Raji (cell line): ENCODE data around the gene GDE1.
A peak's percentile ranks its signal among the peaks of the same experiment; 100 is the strongest.

Experiments used
- POLR2A ChIP-seq: IDR thresholded peaks from 2 replicates; pipeline ENCODE4 v1.6.1; 2011; ENCODE audit warnings: low read depth, low read length, control low read depth; ENCODE audit not compliant: insufficient read depth

Gene GDE1

DNA sequence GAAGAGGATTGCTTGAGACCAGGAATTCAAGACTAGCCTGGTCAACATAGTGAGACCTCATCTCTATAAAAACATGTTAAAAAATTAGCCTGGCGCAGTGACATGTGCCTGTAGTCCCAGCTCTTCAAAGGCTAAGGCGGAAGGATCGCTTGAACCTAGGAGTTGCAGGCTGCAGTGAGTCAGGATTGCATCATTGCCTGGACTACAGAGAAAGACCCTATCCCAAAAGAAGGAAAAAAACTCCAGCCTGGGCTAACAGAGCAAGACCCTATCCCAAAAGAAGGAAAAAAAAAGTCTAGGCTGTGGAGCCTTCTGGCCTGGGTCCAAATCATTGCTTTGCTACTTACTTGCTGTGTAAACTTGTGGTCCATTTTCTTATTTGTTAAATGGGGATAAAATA lies 6.8 kb upstream of the GDE1 start:
- TF ChIP-seq POLR2A = no peak

GRCh38 chr16:19527161-19527560 lies 5.3 kb upstream of the GDE1 start:
- no peak for TF ChIP-seq POLR2A

DNA sequence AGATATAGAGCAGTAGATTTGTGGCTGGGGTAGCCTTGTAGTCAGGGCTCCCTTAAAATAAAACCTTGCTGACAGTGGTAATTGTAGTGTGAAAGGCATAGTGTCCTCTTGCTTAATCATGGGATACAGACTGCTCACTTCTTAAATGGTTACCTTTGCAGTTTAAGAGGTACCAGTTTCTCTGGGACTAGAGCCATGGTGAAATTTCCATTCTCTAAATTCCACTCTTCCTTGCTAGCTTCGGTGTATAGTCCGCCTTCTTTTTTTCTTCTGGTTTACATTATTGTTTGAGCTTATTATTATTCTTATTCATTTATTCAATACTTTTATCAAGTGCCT lies 3.5 kb upstream of the GDE1 start:
- no peak for TF ChIP-seq POLR2A

- TF ChIP-seq POLR2A = no peak; the same call in 1 of the 2 replicates
Measured at GRCh38 chr16:19524616-19525384, 2.9 kb upstream of the GDE1 start.

DNA sequence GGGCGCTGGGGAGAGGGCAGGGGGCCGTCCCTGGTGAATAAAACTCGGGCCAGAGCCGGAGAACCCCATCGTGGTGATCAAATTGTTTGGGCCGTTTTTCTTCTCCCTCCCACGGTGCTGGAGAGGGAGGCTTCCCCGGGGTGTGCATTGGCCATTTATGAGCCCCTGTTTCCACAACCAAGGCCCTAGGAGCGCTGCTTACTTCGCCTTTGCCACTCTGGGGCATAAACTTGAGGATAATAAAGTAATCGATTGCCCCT lies 2.4 kb upstream of the GDE1 start:
- TF ChIP-seq POLR2A = no peak

- peak; percentile 77 for TF ChIP-seq POLR2A
Measured at GRCh38 chr16:19523559-19524355, 1.9 kb upstream of the GDE1 start, which contains the start of gene CCP110. Gene CCP110 (plus strand): TSS chr16:19523942. CDS start chr16:19527882, 3,940 bp downstream.

GRCh38 chr16:19523184-19523558 lies 1.3 kb upstream of the GDE1 start:
- no peak for TF ChIP-seq POLR2A

DNA sequence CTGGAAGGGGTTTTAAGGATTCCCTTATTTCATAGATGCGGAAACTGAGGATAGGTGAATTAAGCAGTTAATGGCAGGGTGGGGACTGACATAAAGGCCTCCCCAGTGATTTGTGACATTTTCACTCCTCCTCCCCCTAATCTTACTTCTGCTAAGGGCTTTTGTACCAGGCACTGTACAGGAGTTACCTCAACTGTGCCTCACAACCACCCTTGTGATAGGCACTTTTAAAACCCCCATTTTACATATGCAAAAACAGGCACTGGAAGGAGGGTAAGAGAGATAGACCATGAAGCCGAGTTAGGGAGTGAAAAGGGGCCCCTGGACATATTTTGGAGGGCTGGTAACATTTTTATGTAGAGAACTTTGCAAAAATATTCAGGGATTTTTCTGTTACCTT lies 862 bp upstream of the GDE1 start:
- peak; percentile 65; the same call in 1 of the 2 replicates for TF ChIP-seq POLR2A

- TF ChIP-seq POLR2A = no peak
Measured at GRCh38 chr16:19522397-19522732, 467 bp upstream of the GDE1 start.

DNA sequence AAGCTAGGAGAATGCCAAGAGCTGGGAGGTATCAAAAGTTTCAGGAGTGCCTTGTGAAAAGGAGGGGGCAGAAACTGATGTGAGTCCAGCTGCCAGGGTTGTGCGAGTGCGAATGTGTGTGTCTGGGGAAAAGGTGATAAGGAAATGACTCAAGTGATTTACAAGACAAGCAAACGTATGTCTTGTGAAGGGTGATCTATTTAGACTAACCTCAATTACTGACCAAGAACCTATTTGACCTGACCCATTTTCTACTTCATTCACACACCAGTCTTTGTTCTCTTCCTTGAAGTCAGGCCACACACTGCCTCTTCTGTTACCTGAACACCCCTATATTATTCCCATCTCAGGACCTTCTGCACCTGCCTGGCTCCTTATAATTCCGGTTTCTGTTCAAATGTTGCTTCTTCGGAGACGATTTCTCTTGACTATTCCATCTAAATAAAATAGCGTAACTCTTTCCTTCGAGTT lies 1.0 kb downstream of the GDE1 start:
- no peak for TF ChIP-seq POLR2A

DNA sequence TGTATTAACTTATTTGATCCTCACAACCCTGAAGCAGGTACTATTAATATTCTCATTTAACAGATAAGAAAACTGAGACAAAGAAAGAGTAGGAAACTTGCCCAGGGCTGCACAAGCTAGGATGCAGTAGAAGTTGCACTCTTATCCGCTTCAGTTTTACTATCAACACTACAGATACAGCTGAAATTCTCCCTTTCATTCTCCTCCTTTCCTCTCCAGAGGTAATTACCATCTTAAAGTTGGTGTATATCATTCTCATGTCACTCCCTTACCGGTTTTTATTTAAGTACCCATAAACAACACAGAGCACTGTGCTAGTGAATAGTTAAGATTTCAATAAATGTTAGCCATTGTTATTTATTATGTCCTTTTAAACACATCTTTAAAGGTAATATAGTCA lies 3.5 kb downstream of the GDE1 start:
- TF ChIP-seq POLR2A = no peak

GRCh38 chr16:19517424-19518089 lies 4.3 kb downstream of the GDE1 start:
- TF ChIP-seq POLR2A = no peak

GRCh38 chr16:19515757-19516156 lies 6.1 kb downstream of the GDE1 start:
- no peak for TF ChIP-seq POLR2A

DNA sequence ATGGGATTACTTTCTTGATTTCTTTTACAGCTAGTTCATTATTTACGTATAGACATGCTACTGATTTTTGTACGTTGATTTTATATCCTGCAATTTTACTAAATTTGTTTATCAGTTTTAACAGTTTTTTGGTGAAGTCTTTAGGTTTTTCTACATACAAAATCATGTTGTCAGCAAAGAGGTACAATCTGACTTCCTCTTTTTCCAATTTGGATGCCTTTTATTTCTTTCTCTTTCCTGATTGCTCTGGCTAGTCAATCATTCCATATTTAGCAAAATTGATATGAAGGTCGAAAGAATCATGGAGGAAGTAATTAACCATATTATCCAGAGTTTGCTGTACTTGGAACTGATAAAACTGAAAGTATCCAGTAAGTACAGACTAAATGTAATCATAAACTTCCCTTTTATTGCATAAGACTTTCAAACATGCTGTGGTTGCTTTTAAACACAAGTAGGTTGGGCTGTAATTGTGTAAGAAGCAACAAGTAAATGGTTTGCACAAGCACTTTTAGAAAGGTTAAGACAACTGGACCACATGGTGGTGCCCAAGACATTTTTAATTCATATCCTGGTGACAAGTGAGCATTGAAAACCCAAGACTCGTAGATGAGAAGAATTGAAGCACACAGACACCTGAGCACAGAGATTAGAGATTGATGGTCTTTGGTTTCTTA lies 8.4 kb downstream of the GDE1 start:
- TF ChIP-seq POLR2A = no peak

- TF ChIP-seq POLR2A = no peak
Measured at GRCh38 chr16:19512297-19512696, 9.6 kb downstream of the GDE1 start.

GRCh38 chr16:19507867-19508266 lies 14.0 kb downstream of the GDE1 start:
- TF ChIP-seq POLR2A = no peak

DNA sequence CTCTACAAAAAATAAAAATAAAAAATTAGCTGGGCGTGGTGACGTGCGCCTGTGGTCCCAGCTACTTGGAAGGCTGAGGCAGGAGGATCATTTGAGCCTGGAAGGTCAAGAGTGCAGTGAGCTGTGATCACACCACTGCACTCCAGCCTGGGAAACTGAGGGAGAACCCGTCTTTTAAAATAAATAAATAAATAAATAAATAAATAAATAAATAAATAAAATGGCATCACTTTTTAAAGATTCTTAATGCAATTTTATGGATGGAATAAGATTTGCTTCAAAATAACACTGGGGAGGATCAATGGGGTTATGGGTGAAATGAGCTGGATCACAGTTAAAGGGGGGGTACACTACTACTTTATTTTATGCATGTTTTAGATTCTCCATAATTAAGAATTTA lies 14.9 kb downstream of the GDE1 start:
- no peak for TF ChIP-seq POLR2A
